Panc1 (cell line): Measurements from ENCODE around the gene FSTL5. TPM values are rescaled to one million over a fixed set of nuclear protein-coding genes. Genes with fewer than 3 reads are reported as not detected.

Experiments used
- ATAC-seq: fragments of 200-7000 bp; cut with Tn5 transposase; 2 replicates; pipeline ENCODE4 v1.9.1; 2020; ENCODE audit warnings: mild to moderate bottlenecking, moderate library complexity
- BruUV-seq: library from RNA; stranded (reverse); fragments of 400-500 nt; replicated peaks from 2 replicates; lab custom pipeline; 2021; lab: Mats Ljungman, UMichigan
- CTCF ChIA-PET: fragments of 300-600 bp; sonication (Branson Sonifier 250); formaldehyde crosslinking; loops from one replicate; lab custom pipeline; 2022; ENCODE audit warnings: antibody characterized with exemption; lab: Charles Lee
- POLR2A ChIA-PET: fragments of 300-600 bp; sonication (Branson Sonifier 250); formaldehyde crosslinking; loops from one replicate; lab custom pipeline; 2022; ENCODE audit warnings: antibody characterized with exemption; lab: Charles Lee
- DNase-seq: peaks from one replicate; pipeline ENCODE4 v3.0.0-alpha.2; 2010; ENCODE audit warnings: low read depth, low spot score
- H3K27ac ChIP-seq: 2 replicates; pipeline ENCODE4 v1.5.1; 2011; ENCODE audit warnings: mild to moderate bottlenecking, low read length, inconsistent platforms
- H3K27me3 ChIP-seq: fragments of 200-500 bp; sonication (Bioruptor generic); 2 replicates; pipeline ENCODE4 v1.6.0; 2014; ENCODE audit warnings: low read length, inconsistent platforms; ENCODE audit not compliant: control insufficient read depth, insufficient read depth
- H3K36me3 ChIP-seq: fragments of 200-500 bp; sonication (Bioruptor generic); 2 replicates; pipeline ENCODE4 v1.5.1; 2014; ENCODE audit warnings: inconsistent platforms, mild to moderate bottlenecking, low read length, moderate library complexity; ENCODE audit not compliant: control insufficient read depth, insufficient read depth
- H3K4me1 ChIP-seq: 2 replicates; pipeline ENCODE4 v1.5.1; 2011; ENCODE audit warnings: inconsistent platforms, mild to moderate bottlenecking, low read length, moderate library complexity; ENCODE audit not compliant: control insufficient read depth, insufficient read depth
- H3K4me3 ChIP-seq, 2 experiments: 2 replicates each; pipeline ENCODE4 v1.5.1; 2011 to 2012; ENCODE audit warnings: low read depth in 2 of 2, low read length in 2 of 2, mild to moderate bottlenecking in 2 of 2, inconsistent platforms in 1 of 2, moderate library complexity in 1 of 2
- H3K9me3 ChIP-seq: fragments of 200-500 bp; sonication (Bioruptor generic); 2 replicates; pipeline ENCODE4 v1.5.1; 2014; ENCODE audit warnings: low read depth, mild to moderate bottlenecking, inconsistent platforms, low read length, moderate library complexity; ENCODE audit not compliant: control insufficient read depth, insufficient read depth
- CTCF ChIP-seq: fragments of 450-650 bp; IDR thresholded peaks from 2 replicates; pipeline ENCODE4 v1.5.1; 2017; ENCODE audit warnings: mild to moderate bottlenecking
- POLR2AphosphoS5 ChIP-seq: IDR thresholded peaks from 2 replicates; pipeline ENCODE4 v1.6.1; 2012; ENCODE audit warnings: mild to moderate bottlenecking, low read depth, low read length, moderate library complexity
- REST ChIP-seq, 2 experiments: IDR thresholded peaks; 2 replicates each; pipeline ENCODE4 v1.6.1; 2011 to 2012; ENCODE audit warnings: low read depth in 2 of 2, control low read depth in 1 of 2, low read length in 1 of 2, mild to moderate bottlenecking in 1 of 2, moderate library complexity in 1 of 2; ENCODE audit not compliant: insufficient read depth in 1 of 2
- SIN3A ChIP-seq: IDR thresholded peaks from 2 replicates; pipeline ENCODE4 v1.6.1; 2012; ENCODE audit warnings: low read depth, mild to moderate bottlenecking, low read length, moderate library complexity, borderline replicate concordance; ENCODE audit not compliant: insufficient read depth
- TCF7L2 ChIP-seq: IDR thresholded peaks from 2 replicates; pipeline ENCODE4 v1.6.1; 2011; ENCODE audit warnings: mild to moderate bottlenecking, low read depth, low read length, inconsistent platforms
- in situ Hi-C: cut with HindIII; loops from 2 replicates; pipeline ENCODE4 v1.10.0; 2016; ENCODE audit warnings: low sequenced_read_pairs, low pct_unique_long_range_greater_than_20kb
- intact Hi-C: fragments of 100-400 bp; cut with micrococcal nuclease; formaldehyde crosslinking; loops from one replicate; pipeline ENCODE4 v1.10.0; 2022; ENCODE audit not compliant: unreplicated experiment
- total RNA-seq: library from RNA; stranded (reverse); gene quantifications from one replicate; pipeline ENCODE4 v1.2.1, GENCODE V29; 2021; ENCODE audit not compliant: unreplicated experiment

Gene FSTL5
- total RNA-seq, 1 experiment from 2014 or later: 0.67 TPM

- POLR2A ChIA-PET: no interaction called here
- Histone ChIP-seq H3K27ac (no peak overlapping the region), H3K36me3 (no peaks in the 10 kb centered on the region), H3K4me1 (no peaks in the 10 kb centered on the region), H3K4me3 (no peak overlapping the region), H3K9me3 (no peaks in the 10 kb centered on the region), H3K27me3 (no peaks in the 10 kb centered on the region)
- ATAC-seq (no peak), DNase-seq (no peak)
- intact Hi-C loops (no loop called here), in situ Hi-C loops (no loop called here)
- CTCF ChIA-PET: no interaction called here
- TF ChIP-seq POLR2AphosphoS5 (no peak), TCF7L2 (no peak), REST (IDR thresholded peaks at IDR 0.05; ENCODE audit: insufficient read depth in 1 of 2, low read depth in 2 of 2, low read length in 1 of 2) (no peak), CTCF (no peak), SIN3A (no peak)
- no TSS peak for BruUV-seq
These were observed 232.7 kb downstream of the FSTL5 start for GRCh38 chr4:161931089-161931488.

- Histone ChIP-seq H3K27me3 (no peaks in the 10 kb centered on the region), H3K9me3 (no peaks in the 10 kb centered on the region), H3K4me1 (no peaks in the 10 kb centered on the region), H3K27ac (no peak overlapping the region), H3K36me3 (no peaks in the 10 kb centered on the region), H3K4me3 (no peak overlapping the region)
- no peak for ATAC-seq
- TF ChIP-seq SIN3A (no peak), CTCF (no peak), TCF7L2 (no peak), REST (IDR thresholded peaks at IDR 0.05; ENCODE audit: insufficient read depth in 1 of 2, low read depth in 2 of 2, low read length in 1 of 2) (no peak), POLR2AphosphoS5 (no peak)
- in situ Hi-C loops (no loop called here), intact Hi-C loops (no loop called here)
- ChIA-PET POLR2A (no interaction called here), CTCF (no interaction called here)
- no TSS peak for BruUV-seq
- no peak for DNase-seq
These were observed 233.8 kb downstream of the FSTL5 start for GRCh38 chr4:161929956-161930355.
